ENCODE measurements around the gene C1QTNF8. TPM values are rescaled to one million over a fixed set of nuclear protein-coding genes. Genes with fewer than 3 reads are reported as not detected.

Gene C1QTNF8
- total and polyA plus RNA-seq, 2 of the 8 experiments (the other 6 are each of a cell fraction or from before 2014, with no cell fraction given) = not detected

- peaks cover 4% of the 10 kb centered on the region; the same call in 1 of the 2 replicates for H3K23me2 ChIP-seq (ENCODE audit: low read depth, low read length)
- H3K9ac ChIP-seq (replicated peaks in 1 of 4; ENCODE audit: extremely low read depth in 1 of 4, low read depth in 3 of 4, low read length in 3 of 4) = no peak overlapping the region
- no peak overlapping the region for H3K4ac ChIP-seq (replicated peaks; ENCODE audit: insufficient read length, low read depth, low read length)
- H4K91ac ChIP-seq (replicated peaks; ENCODE audit: insufficient read length, low read length) = no peak overlapping the region
- no peak overlapping the region for H3K4me3 ChIP-seq (ENCODE audit: extremely low read depth in 1 of 4, insufficient read depth in 2 of 4, low read depth in 3 of 4, low read length in 4 of 4)
- H2BK20ac ChIP-seq (ENCODE audit: low read length) = no peak overlapping the region
- no peak overlapping the region for H4K8ac ChIP-seq (ENCODE audit: extremely low read depth, insufficient read depth, low read length)
- H3K4me2 ChIP-seq (ENCODE audit: insufficient read depth in 1 of 2, low read depth in 2 of 2, low read length in 2 of 2) = peak overlapping the region in 1 of 2 experiments; percentile 33; a peak in 2 of 4 replicates
- H4K5ac ChIP-seq (ENCODE audit: insufficient read length, low read depth, low read length) = no peak overlapping the region
- peaks cover 0 to 12% (median 5%) of the 10 kb centered on the region in 4 experiments; a peak in 5 of 7 replicates for H3K27me3 ChIP-seq (replicated peaks in 1 of 4; ENCODE audit: control insufficient read depth in 3 of 4, extremely low read depth in 1 of 4, insufficient read depth in 3 of 4, low read length in 3 of 4)
- H2BK12ac ChIP-seq (ENCODE audit: low read depth, low read length) = no peak overlapping the region
- H2BK120ac ChIP-seq (replicated peaks; ENCODE audit: low read depth, low read length) = no peak overlapping the region
- no peaks in the 10 kb centered on the region for H3K36me3 ChIP-seq (ENCODE audit: control insufficient read depth in 2 of 4, insufficient read depth in 4 of 4, low read length in 3 of 4)
- no peaks in the 10 kb centered on the region for H3K79me2 ChIP-seq (ENCODE audit: control insufficient read depth in 1 of 2, insufficient read depth in 2 of 2, low read length in 2 of 2)
- CTCF ChIA-PET (ENCODE audit: partially characterized antibody) = interaction anchor here (0.6 to 1.5 kb wide), 6 partner anchors 21 to 199 kb away, joined by 3 to 6 read pairs (median 3); no protein-coding TSS in a partner anchor
- FAIRE-seq = no peak
- H2AK5ac ChIP-seq (ENCODE audit: low read depth, low read length) = no peak overlapping the region
- no peak overlapping the region for H3K18ac ChIP-seq (ENCODE audit: extremely low read depth, low read length)
- H4K20me1 ChIP-seq (replicated peaks in 1 of 2; ENCODE audit: control insufficient read depth in 1 of 2, insufficient read depth in 2 of 2, low read length in 2 of 2) = peaks cover 0 to 1% of the 10 kb centered on the region in 2 experiments
- H2AFZ ChIP-seq (ENCODE audit: low read length) = no peak overlapping the region
- no peaks in the 10 kb centered on the region for H3K79me1 ChIP-seq (ENCODE audit: low read depth, low read length)
- H3K23ac ChIP-seq (ENCODE audit: insufficient read length) = no peak overlapping the region
- no peak overlapping the region for H2BK5ac ChIP-seq (ENCODE audit: low read depth, low read length)
- no peak overlapping the region for H3K14ac ChIP-seq (ENCODE audit: insufficient read length)
- WGBS, 2 experiments (ENCODE audit: extremely low coverage in 1 of 2, insufficient coverage in 1 of 2, insufficient read length in 1 of 2, insufficient replicate concordance in 2 of 2, low coverage in 1 of 2, low lambda C conversion rate in 2 of 2, missing lambda C conversion rate in 1 of 2) = 45% methylated on average over 21 of the region's 26 CpGs; no CpG with 5 or more reads in 1 of the 2 experiments
- POLR2A ChIA-PET (ENCODE audit: partially characterized antibody) = no interaction called here
- no peak overlapping the region for H3K27ac ChIP-seq (ENCODE audit: low read depth, low read length)
- peak in 1 of 2 experiments; percentile 91 for DNase-seq (ENCODE audit: low read depth in 1 of 2, low spot score in 2 of 2)
- no peak overlapping the region for H2BK15ac ChIP-seq (ENCODE audit: low read length)
- peaks cover 0 to 12% (median 3%) of the 10 kb centered on the region in 4 experiments; a peak in 4 of 7 replicates for H3K4me1 ChIP-seq (replicated peaks in 1 of 4; ENCODE audit: control insufficient read depth in 3 of 4, insufficient read depth in 4 of 4, low read length in 3 of 4)
- no peaks in the 10 kb centered on the region for H3K9me3 ChIP-seq (ENCODE audit: insufficient read depth in 2 of 2, low read depth in 1 of 2, low read length in 1 of 2)
- H3K56ac ChIP-seq (replicated peaks; ENCODE audit: insufficient read length, low read depth, low read length) = no peak overlapping the region
- TF ChIP-seq, protein P1, sequence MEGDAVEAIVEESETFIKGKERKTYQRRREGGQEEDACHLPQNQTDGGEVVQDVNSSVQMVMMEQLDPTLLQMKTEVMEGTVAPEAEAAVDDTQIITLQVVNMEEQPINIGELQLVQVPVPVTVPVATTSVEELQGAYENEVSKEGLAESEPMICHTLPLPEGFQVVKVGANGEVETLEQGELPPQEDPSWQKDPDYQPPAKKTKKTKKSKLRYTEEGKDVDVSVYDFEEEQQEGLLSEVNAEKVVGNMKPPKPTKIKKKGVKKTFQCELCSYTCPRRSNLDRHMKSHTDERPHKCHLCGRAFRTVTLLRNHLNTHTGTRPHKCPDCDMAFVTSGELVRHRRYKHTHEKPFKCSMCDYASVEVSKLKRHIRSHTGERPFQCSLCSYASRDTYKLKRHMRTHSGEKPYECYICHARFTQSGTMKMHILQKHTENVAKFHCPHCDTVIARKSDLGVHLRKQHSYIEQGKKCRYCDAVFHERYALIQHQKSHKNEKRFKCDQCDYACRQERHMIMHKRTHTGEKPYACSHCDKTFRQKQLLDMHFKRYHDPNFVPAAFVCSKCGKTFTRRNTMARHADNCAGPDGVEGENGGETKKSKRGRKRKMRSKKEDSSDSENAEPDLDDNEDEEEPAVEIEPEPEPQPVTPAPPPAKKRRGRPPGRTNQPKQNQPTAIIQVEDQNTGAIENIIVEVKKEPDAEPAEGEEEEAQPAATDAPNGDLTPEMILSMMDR (IDR thresholded peaks at IDR 0.05; ENCODE audit: control extremely low read depth in 1 of 3, insufficient read depth in 1 of 3, low read depth in 1 of 3, low read length in 3 of 3) = peak; percentile 94 to 100 (median 96)
- no peak; the same call in 1 of the 2 replicates for TF ChIP-seq CREB1 (IDR thresholded peaks at IDR 0.05)
- 0 out of 2 replicates have a peak, but pooled peaks have one; percentile 30 for TF ChIP-seq TEAD4 (IDR thresholded peaks at IDR 0.05; ENCODE audit: low read depth, low read length)
- TF ChIP-seq CBX5 (IDR thresholded peaks at IDR 0.05; ENCODE audit: low read depth, low read length) = no peak
- TF ChIP-seq TAF1 (IDR thresholded peaks at IDR 0.05; ENCODE audit: low read depth, low read length) = no peak
- TF ChIP-seq KDM5A (IDR thresholded peaks at IDR 0.05; ENCODE audit: low read length) = no peak
- TF ChIP-seq NRF1 (IDR thresholded peaks at IDR 0.05; ENCODE audit: low read depth, low read length) = no peak
- TF ChIP-seq SRF (IDR thresholded peaks at IDR 0.05; ENCODE audit: low read depth, low read length) = no peak
- no peak for TF ChIP-seq CHD1 (IDR thresholded peaks at IDR 0.05; ENCODE audit: low read depth, low read length)
- peak; percentile 74; the same call in 1 of the 2 replicates for TF ChIP-seq GABPA (IDR thresholded peaks at IDR 0.05; ENCODE audit: borderline replicate concordance, insufficient read depth, low read length)
Measured at GRCh38 chr16:1105888-1106620, 10.0 kb upstream of the C1QTNF8 start.

Data from H1 (cell line).